ENCODE results near the gene SERINC2. TPM values are rescaled to one million over a fixed set of nuclear protein-coding genes. Genes with fewer than 3 reads are reported as not detected.
A peak's percentile ranks its signal among the peaks of the same experiment; 100 is the strongest.

The SERINC2 gene
- total RNA-seq, 1 donor from 2014 or later = 1.3 TPM

DNA sequence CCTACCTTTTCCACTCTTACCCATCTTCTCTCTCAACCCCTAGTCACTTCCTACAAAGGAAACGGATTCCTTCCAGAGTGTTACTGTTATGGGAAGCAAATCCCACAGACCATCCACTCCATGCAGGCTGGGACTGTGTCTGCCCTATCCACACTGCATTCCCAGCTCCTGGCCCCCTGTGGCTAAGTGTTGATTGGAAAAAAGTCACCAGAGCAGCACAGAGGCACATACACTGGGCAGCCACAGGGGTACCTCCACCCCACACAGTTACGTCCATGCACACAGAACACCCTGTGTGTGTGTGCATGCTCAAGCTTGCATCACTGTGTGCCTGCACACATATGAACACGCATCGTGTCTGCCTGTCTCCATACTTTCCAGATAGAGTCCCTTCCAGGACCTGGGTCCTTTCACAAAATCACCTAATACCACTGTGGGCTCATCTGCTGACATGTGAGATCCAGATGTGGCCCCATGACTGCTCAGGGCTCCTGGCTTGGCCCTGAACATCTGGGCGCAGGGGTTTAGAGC lies 4.2 kb upstream of the SERINC2 start:
- DNase-seq (no peak), ATAC-seq (no peak)
- intact Hi-C loops (cut with micrococcal nuclease) = no loop called here

DNA sequence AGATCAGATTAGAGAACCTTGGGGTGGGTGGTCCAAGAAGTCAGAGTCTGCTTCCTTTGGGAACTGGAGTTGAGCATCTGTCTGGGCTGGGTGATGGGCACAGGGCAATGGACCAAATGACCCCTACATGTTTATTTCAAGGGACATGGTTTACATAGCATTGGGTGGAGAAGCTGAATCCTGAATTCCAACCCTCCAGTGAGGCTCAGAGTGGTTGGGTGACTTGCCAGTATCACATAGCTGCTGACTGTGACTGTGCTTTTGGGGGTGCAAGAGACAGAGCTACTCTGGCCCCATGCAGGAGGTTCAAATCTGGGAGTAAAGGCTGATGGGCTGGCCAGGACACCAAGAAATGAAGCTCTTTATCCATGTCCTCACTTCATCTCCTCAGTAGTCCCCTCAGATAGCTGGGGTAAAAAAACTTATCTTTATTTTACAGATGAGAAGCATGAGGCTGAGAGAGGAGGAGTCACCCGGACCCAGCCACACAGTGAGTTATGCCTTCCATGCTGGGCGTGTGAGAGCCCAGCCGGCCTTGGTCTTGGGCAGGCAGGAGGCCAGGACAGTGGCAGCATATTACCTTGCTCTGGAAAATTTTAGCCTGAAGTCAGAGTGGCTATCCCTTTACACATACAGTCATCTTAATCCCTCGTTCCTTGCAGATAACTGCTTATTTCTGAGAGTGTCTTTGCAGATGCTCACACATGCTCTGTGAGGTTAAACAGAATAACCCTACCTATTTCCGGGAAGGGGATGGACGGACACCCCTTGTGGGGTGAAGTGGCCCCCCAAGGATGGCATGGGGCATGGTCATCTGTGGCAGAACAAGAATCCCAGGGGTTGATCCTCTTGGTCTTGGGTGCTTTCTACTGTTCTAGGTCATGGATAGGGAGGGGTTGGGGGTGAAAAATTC lies 2.8 kb upstream of the SERINC2 start:
- ATAC-seq = no peak
- intact Hi-C loops (cut with micrococcal nuclease) = no loop called here

DNA sequence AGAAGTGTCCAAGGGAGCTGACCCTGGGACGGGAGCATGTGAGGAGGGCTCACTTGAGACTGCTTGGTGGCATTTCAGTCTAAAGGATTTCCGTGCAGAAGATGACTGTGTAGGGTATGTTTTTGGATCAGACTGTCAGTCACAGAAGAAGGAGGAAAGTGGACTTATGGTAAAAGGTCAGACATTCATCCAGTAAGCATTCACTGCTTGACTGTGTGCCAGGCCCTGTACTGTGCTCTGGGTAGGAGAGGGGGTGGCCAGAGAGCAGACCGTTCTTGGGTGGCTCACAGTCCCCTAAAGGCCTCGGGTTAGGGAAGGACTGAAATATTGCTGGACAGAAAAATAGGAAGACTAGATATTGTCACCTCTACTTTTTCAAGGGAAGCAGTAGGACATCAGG lies 2.1 kb upstream of the SERINC2 start:
- ATAC-seq (no peak), DNase-seq (no peak)
- intact Hi-C loops (cut with micrococcal nuclease) = no loop called here

More for the DNA sequence above, 2.8 kb upstream of the SERINC2 start:
- no peak for DNase-seq

DNA sequence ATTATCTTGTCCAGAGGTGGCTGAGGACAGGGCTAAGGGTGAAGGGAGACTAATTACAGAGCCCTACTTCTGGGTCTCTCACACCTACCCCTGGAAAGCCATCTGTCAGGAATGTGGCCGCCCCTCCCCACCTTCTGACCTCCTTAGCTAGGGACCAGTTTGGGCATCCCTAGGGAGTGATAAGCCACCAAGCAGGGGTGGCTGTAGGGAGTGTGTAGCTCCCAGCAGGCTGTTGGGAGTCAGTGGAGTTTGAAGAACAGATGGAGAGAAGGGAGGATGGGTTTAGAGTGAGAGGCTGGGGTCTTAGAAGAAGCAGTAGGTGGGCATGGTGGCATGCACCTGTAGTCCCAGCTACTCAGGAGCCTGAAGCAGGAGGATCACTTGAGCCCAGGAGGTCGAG lies 808 bp upstream of the SERINC2 start:
- intact Hi-C loops (cut with micrococcal nuclease) = no loop called here
- DNase-seq (no peak), ATAC-seq (no peak)

DNA sequence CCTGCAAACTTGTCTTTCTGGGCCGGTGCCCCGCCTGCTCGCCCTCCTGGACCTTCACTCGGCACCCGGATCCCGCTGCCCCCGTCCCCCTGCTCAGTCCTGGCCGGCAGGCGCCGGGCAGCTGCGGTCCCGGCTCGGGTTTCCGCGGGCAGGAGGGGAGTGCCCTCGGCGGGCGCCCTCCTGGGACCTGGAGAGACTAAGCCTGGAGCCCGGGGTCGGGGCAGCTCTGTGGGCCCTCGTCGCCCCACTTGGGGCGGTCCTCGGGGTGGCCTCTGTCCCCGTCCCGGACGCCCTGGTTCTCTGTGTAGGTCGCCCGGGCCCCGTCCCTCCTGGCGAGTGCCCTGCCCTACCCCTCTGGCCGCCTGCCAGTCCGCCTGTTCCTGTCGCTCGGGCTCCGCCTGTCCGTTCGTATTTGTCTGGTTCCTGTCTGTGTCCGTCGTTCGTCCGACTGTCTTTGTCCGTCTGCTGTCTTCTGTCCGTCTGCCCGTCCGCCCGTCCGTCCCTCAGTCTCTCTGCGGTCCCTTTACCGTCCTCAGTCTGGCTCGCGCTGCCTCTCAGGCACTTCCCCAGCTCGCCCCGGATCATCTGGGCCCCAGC lies 490 bp downstream of the SERINC2 start:
- peak; percentile 89 for DNase-seq
- ATAC-seq = peak; percentile 86
- intact Hi-C loops (cut with micrococcal nuclease) = no loop called here

DNA sequence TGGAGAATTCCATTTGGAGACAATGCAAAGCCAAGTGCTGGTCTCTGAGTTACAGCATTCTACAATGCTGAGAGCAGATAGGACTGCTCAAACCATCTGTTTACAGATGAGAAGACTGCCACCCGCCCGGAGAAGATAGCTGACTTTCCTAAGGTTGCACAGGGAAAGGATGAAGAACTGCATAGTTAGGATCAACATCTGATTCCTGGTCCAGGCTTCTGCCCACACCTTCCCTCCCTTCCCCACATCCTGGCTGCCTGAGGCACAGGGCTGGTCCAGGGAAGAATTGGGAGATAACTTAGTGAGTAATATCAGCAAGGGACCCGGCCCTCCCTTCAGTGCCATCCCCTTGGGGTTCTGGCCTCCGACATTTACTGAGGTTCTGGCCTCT lies 2.0 kb downstream of the SERINC2 start:
- intact Hi-C loops (cut with micrococcal nuclease) = no loop called here
- DNase-seq (no peak), ATAC-seq (no peak)

DNA sequence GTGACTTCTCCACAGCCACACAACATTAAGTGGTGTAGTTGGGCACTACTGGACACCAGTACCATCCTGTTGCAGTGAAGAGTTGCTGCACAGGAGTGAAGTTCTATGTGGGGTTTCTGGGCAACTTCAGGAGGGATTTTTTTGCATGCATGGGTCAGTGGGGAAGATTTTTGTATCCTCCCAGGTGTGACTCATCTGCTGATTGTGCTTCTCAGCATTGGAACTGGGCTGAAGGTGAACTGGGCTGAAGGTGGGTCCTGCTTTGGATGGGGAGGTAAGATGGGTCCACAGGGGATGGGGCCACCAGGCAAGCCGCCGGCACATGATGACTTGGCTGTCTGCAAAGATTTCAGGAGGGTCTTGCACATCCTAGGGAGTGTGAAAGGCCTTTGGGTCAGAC lies 2.6 kb downstream of the SERINC2 start:
- DNase-seq (no peak), ATAC-seq (no peak)
- intact Hi-C loops (cut with micrococcal nuclease) = no loop called here

DNA sequence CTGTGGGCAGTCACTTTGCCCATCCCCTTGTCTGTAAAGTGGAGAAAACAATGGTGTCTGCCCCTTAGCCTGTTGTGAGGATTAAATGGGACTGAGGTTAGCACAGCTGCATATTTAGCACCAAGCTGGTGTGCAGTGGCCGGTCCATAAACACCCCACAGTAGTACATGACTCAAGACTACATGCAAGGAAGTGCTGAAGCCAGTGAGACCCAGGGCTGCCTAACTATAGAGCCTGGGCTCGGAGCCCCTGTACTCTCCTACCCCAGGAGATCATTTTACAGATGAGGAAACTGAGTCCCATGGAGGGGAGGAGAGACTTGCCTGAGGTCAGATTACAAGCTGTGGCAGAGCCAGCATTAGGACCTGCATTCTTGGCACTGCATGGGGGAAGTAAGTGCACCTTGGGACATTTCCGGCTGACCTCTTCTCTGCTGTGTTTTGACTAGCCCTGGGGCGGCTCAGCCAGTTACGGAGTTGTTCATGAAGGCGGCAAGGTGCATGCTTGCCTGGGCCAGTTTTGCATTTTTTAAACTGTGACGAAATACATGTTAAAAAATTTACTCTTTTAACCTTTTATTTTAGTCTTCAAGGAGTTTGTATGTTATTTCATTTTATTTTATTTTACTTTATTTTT lies 3.2 kb downstream of the SERINC2 start:
- intact Hi-C loops (cut with micrococcal nuclease) = no loop called here
- DNase-seq (no peak), ATAC-seq (no peak)

DNA sequence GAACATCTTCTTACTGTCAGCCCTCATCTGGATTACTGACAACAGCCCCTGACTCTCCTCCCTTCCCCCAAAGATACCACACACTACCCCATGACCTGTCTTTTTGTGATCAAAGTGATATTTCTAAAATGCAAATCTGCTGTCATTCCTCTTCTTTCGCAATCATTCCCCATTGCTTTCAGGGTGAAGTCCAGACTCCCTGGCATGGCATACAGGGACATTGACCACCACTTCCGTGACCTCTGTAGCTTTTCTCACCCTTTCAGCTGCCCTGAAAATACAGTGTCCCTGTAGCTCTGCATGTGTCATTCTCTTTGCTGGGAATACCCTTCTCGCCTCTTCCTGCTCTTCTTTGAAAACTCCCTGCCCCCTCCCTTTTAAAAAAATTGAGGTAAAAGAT lies 4.1 kb downstream of the SERINC2 start:
- no peak for DNase-seq
- no peak for ATAC-seq
- intact Hi-C loops (cut with micrococcal nuclease) = no loop called here

DNA sequence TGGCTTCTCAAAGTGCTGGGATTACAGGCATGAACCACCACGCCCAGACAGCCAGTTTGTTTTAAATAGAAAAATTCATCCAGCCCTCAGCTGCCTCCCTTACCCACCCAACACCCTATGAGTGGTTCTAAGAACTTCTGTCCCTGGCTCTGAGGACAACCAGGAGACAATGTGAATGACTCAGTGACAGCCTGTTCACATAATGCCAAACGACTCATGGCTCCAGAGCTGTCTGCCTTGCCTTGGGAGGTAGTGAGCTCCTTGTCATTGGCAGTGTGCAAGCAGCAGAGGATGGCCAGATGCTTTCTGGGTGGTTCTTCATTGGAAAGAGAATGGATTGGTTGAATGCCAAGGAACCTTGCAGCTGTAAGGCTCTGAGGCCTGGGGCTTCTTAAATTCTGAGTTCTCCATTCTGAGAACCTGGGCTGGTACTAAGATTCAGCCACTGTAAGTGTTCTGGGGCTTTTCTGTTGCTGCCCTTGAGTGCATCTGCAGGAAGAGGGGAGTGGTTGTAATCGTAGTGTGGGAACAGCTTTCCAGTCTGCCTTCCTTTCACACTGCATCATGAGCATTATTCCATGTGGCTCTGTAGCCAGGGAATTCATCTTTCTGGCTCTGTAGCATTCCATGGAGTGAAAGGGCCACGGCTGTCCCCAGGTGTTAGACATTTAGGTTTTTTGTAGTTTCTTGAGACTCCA lies 5.8 kb downstream of the SERINC2 start:
- intact Hi-C loops (cut with micrococcal nuclease) = no loop called here
- ATAC-seq = no peak

DNA sequence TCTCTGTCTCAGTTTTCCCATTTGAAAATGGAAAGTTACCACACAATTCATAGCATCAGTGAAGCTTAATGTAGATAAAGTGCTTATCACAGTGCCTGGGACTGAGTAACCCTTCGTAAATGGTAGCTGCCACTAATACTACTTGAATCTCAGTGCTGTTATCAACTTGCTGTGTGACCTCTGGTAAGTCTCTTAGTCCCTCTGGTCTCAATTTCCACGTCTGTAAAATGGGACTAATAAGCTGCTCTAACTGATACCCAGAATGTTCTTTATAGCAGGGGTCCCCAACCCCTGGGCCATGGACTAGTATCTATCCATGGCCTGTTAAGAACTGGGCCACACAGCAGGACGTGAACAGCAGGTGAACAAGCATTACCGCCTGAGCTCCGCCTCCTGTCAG lies 7.7 kb downstream of the SERINC2 start:
- intact Hi-C loops (cut with micrococcal nuclease) = loop anchor here (10.0 kb wide), 1 partner anchor 236 kb away; no protein-coding TSS in a partner anchor

More for the DNA sequence above, 5.8 kb downstream of the SERINC2 start:
- DNase-seq = no peak

DNA sequence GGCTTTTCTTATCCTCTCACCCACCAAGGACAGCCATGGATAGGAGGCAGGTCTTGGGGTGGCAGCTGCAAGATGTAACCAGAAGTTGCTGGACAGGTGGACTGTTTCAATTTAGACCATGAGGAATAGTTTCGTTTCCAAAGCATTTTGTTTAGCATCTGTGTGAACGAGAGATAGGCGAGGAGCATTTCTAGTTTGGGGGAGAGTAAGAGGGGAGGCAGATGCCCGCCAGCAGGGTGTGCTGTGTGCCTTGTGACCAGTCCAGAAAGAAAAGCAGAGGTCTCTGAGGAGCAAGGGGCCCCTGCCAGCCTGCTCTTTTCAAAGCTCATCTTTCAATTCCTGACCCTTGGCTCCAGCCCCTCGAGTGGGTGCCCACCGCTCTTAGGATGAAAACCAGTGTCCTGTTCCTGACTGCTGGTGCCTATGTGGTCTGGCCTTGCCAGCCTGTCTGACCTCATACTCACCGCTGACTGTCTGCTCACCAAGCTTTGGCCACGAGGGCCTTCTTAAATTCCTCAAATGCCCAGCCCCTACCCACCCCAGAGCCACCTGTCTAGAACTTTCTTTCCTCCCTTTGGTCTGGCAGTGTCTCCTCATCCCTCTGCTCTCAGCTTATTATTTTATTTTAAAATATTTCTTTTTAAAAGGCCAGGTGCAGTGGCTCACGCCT lies 8.5 kb downstream of the SERINC2 start:
- ATAC-seq (peak; percentile 61), DNase-seq (peak; percentile 31)
- intact Hi-C loops (cut with micrococcal nuclease) = loop anchor here (10.0 kb wide), 1 partner anchor 237 kb away; no protein-coding TSS in a partner anchor

More for the DNA sequence above, 7.7 kb downstream of the SERINC2 start:
- ATAC-seq (no peak), DNase-seq (no peak)

DNA sequence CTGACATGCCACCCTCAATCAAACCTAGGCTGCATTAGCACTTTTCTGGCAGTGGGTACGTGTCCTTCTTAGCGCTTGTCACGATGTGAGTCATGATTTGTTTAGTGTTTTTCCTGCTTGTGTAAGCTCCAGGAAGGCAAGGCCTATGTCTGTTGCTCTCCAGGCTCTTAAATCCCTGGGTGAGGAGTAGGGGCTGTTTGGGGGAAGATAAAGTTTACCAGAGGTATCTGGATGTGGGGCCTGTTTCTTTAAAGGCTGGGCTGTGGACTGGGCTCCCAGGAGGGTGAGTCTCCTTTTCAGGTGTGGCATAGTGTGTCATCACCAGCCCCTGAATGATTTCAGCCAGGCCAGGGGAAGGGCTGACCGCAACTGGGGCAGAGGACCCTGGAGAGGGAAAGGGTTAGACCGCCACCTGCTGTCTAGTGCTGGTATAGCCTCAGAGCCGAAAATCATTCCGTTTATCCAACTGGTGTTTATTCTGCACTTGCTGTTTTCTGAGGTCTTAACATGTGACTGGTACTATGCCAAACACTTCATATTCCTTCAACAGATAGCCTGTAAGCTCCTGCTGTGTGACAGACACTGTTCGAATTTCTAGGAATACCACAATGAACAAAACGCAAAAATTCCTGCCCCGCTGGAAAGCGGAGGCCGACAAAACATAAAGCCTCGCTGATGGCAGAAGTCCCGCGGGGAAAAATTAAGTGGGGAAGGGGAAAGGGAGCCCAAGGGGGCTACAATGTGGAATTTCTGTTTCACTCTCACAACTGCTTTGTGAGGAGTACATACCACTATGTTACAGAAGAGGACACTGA lies 9.7 kb downstream of the SERINC2 start:
- peak; percentile 82 for ATAC-seq
- intact Hi-C loops (cut with micrococcal nuclease) = loop anchor here (10.0 kb wide), 1 partner anchor 238 kb away; no protein-coding TSS in a partner anchor
- peak; percentile 68 for DNase-seq

DNA sequence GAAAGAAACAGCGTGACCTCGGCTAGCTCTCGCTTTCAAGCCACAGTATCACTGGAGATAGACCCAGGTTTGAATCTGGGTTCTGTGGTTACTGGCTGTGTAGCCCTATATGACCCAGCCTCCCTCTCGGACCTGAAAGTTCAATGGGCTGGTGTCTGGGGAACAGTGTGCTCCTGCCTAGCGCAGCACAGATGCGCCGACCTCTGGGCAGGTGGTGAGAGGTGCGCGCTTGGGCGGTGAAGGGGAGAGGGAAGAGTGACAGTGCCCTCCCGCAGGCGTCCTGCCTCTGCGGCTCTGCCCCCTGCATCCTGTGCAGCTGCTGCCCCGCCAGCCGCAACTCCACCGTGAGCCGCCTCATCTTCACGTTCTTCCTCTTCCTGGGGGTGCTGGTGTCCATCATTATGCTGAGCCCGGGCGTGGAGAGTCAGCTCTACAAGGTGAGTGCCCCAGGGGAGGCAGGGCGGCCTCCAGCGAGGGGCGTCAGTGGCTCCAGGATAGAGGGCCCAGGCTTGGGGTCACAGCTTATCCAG lies 10.5 kb downstream of the SERINC2 start:
- intact Hi-C loops (cut with micrococcal nuclease) = loop anchor here (10.0 kb wide), 1 partner anchor 239 kb away; no protein-coding TSS in a partner anchor
- DNase-seq = no peak
- no peak for ATAC-seq

DNA sequence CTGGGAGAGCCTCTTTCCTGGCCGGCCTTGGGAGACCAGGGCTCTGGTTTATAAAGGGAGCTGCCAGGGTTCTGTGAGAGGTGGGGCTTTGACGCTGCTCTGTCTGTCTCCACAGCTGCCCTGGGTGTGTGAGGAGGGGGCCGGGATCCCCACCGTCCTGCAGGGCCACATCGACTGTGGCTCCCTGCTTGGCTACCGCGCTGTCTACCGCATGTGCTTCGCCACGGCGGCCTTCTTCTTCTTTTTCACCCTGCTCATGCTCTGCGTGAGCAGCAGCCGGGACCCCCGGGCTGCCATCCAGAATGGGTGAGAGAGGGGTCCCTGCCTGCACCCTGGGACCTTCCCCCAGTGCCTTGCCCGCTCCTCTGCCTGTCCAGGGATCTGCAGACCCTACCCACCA lies 11.6 kb downstream of the SERINC2 start:
- ATAC-seq (no peak), DNase-seq (no peak)
- intact Hi-C loops (cut with micrococcal nuclease) = loop anchor here (10.0 kb wide), 1 partner anchor 240 kb away; no protein-coding TSS in a partner anchor

DNA sequence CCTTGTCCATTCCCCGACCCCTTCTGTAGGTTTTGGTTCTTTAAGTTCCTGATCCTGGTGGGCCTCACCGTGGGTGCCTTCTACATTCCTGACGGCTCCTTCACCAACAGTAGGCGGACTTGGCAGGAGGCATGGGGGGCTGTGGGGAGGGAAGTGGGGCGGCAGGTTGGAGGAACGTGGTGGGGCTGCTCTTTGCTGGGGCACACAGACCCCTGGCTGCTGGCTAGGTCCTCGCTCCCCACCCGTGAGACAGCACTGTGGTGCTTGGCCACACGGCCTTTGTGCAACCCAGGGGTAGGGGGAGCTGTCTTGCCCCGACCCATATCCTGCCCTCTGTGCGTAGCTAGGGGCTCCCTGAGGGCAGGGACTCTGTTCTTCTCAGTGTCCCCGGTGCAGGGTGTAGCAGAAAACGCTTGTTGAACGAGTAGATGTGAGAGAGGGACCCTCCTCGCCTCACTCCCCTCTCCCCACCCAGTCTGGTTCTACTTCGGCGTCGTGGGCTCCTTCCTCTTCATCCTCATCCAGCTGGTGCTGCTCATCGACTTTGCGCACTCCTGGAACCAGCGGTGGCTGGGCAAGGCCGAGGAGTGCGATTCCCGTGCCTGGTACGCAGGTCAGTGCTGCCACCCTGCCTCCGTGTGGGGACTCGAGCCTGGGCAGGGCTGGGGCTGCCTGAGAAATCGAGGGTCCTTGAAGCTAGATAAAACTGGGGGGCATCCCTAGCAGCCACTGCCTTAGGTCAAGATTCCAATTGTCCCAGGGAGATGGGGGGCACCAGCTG lies 12.5 kb downstream of the SERINC2 start:
- DNase-seq (no peak), ATAC-seq (no peak)
- intact Hi-C loops (cut with micrococcal nuclease) = loop anchor here (10.0 kb wide), 1 partner anchor 241 kb away; no protein-coding TSS in a partner anchor

Data from left ventricle myocardium superior (tissue), 1 donor.